Nucleus accumbens (tissue), 56 donors: Measurements from ENCODE around the gene CAV1.
A peak's percentile ranks its signal among the peaks of the same experiment; 100 is the strongest.

ENCODE experiments used
- DNase-seq, 56 donors: peaks; one replicate each; lab custom pipeline; 2025; lab: John Stamatoyannopoulos, UW

Gene CAV1

GRCh38 chr7:116527521-116527920 lies 2.7 kb downstream of the CAV1 start:
- DNase-seq, result no peak

GRCh38 chr7:116528008-116528789 lies 3.4 kb downstream of the CAV1 start:
- peak in 2 of 56 donors; percentile 4 to 56 for DNase-seq

- no peak for DNase-seq
Measured at GRCh38 chr7:116529250-116529649, 4.4 kb downstream of the CAV1 start.

- DNase-seq, result no peak
Measured at GRCh38 chr7:116530107-116530820, 5.4 kb downstream of the CAV1 start.

GRCh38 chr7:116532102-116532688 lies 7.4 kb downstream of the CAV1 start:
- no peak for DNase-seq

- DNase-seq, result no peak
Measured at GRCh38 chr7:116534790-116535189, 10.0 kb downstream of the CAV1 start.

- DNase-seq, result no peak
Measured at GRCh38 chr7:116535416-116535815, 10.6 kb downstream of the CAV1 start.

GRCh38 chr7:116538138-116538537 lies 13.3 kb downstream of the CAV1 start:
- DNase-seq, result no peak

- no peak for DNase-seq
Measured at GRCh38 chr7:116539879-116540278, 15.0 kb downstream of the CAV1 start.

- no peak for DNase-seq
Measured at GRCh38 chr7:116540743-116541142, 15.9 kb downstream of the CAV1 start.

GRCh38 chr7:116541951-116542350 lies 17.1 kb downstream of the CAV1 start:
- DNase-seq, result no peak

GRCh38 chr7:116542618-116543017 lies 17.8 kb downstream of the CAV1 start:
- DNase-seq, result no peak

- no peak for DNase-seq
Measured at GRCh38 chr7:116543664-116544063, 18.8 kb downstream of the CAV1 start.

- DNase-seq, result no peak
Measured at GRCh38 chr7:116544487-116544886, 19.7 kb downstream of the CAV1 start.

GRCh38 chr7:116545411-116545993 lies 20.7 kb downstream of the CAV1 start:
- DNase-seq, result no peak

GRCh38 chr7:116546054-116546453 lies 21.2 kb downstream of the CAV1 start:
- no peak for DNase-seq

GRCh38 chr7:116546916-116547315 lies 22.1 kb downstream of the CAV1 start:
- no peak for DNase-seq

GRCh38 chr7:116547347-116547746 lies 22.5 kb downstream of the CAV1 start:
- DNase-seq, result no peak

GRCh38 chr7:116548506-116548905 lies 23.7 kb downstream of the CAV1 start:
- no peak for DNase-seq

- no peak for DNase-seq
Measured at GRCh38 chr7:116549370-116549769, 24.5 kb downstream of the CAV1 start.

- peak in 1 of 56 donors; percentile 1 for DNase-seq
Measured at GRCh38 chr7:116551692-116552091, 26.9 kb downstream of the CAV1 start.
